Fibroblast of lung (primary cell): ENCODE measurements around the gene CERS2.

ENCODE experiments used
- EZH2 ChIP-seq: IDR thresholded peaks from 2 replicates; pipeline ENCODE4 v1.5.1; 2012; ENCODE audit warnings: low read length, control low read depth, mild to moderate bottlenecking; ENCODE audit errors: missing control alignments
- TF ChIP-seq, protein P1 (sequence below), 2 donors: IDR thresholded peaks in 1 of 2; conservative IDR thresholded peaks in 1 of 2; 1 replicate in 1 of 2; 2 replicates in 1 of 2; pipeline ENCODE4 v1.5.1; 2011 to 2012; ENCODE audit warnings: low read length in 2 of 2, control low read depth in 1 of 2, inconsistent platforms in 1 of 2, low read depth in 1 of 2, mild to moderate bottlenecking in 1 of 2

DNA sequence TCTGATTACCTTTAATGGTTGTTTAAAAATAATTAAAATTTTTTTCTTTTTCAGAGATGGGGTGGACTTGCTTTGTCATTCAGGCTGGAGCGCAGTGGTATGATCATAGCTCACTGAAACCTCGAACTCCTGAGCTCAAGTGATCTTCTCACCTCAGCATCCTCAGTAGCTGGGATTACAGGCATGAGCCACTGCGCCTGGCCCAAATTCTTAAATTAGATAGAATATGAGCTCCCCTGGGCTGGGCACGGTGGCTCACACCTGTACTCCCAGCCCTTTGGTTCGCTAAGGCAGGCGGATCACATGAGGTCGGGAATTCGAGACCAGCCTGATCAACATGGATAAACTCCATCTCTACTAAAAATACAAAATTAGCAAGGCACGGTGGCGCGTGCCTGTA, 17.0 kb downstream of the CERS2 start:
- TF ChIP-seq, protein P1, sequence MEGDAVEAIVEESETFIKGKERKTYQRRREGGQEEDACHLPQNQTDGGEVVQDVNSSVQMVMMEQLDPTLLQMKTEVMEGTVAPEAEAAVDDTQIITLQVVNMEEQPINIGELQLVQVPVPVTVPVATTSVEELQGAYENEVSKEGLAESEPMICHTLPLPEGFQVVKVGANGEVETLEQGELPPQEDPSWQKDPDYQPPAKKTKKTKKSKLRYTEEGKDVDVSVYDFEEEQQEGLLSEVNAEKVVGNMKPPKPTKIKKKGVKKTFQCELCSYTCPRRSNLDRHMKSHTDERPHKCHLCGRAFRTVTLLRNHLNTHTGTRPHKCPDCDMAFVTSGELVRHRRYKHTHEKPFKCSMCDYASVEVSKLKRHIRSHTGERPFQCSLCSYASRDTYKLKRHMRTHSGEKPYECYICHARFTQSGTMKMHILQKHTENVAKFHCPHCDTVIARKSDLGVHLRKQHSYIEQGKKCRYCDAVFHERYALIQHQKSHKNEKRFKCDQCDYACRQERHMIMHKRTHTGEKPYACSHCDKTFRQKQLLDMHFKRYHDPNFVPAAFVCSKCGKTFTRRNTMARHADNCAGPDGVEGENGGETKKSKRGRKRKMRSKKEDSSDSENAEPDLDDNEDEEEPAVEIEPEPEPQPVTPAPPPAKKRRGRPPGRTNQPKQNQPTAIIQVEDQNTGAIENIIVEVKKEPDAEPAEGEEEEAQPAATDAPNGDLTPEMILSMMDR (conservative IDR thresholded peaks at IDR 0.05 in 1 of 2, IDR thresholded peaks at IDR 0.05 in 1 of 2; ENCODE audit: low read depth in 1 of 2, low read length in 2 of 2): no peak
- no peak for TF ChIP-seq EZH2
